NCI-H2081 (cell line): ENCODE results near the gene SLC35F1.
"Not testable (repeated sequence)": the region's sequence is repeated elsewhere in the genome, so short reads cannot be mapped to it uniquely, and the experiment has no call there.

Source experiments
- DNase-seq, 2 experiments: peaks; one replicate each; lab custom pipeline; 2025; lab: John Stamatoyannopoulos, UW

The SLC35F1 gene

DNA sequence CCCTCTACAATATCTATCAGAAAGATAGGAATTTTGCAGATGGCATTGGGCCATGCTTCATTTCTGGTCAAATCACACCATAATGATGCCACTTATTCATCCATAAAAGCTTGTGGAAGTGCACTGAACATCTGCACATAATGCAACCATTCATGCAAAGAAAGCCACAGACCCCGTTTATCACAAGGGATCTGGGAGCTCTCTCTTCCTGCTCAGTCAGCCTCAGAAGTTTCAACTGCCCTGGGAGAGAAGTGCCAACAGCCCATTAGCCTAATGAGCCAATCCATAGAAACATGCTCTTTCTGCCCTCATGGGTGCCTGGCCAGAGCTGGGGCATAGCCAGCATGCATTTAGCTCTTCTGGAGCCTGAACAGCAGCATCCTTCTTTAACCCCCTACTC lies 85.8 kb downstream of the SLC35F1 start:
- DNase-seq: no peak

DNA sequence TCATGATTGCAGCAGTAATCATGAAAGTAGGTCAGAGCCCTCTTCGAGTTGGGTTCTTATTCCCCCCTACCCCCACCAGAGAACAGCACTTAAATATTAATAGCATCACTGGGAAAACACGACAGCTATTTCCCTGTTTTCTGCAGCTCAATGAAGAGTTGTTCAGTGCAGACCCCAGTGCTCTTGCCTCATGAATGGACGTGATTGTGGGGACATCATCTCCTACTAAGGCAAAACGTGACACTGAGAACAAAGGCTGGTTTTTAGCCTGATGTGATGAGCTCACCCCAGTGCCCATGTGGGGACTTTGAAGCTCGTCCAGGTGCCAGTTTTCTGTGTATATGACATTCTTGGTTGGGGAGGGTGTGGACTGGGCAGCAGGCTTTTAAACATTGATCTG lies 105.9 kb downstream of the SLC35F1 start:
- no peak for DNase-seq

DNA sequence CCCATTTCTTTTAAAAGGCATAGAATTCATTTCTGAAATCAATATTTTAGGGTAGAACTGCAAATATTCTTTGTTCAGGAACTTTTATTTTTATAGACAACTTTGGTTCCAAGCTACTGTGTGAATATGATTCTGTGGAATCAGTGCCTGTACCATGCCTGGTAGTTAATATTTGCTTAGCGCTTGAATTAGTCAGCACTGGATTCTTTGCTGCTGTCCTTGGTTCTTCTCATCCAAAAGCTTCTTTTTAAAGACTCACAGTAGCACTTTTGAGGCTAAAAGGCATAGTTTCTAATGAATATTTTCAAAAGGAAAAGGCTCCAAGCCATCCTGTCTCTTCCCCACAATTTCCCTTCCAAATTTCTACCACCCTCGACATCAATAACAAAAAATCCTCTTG lies 109.5 kb downstream of the SLC35F1 start:
- no peak for DNase-seq

DNA sequence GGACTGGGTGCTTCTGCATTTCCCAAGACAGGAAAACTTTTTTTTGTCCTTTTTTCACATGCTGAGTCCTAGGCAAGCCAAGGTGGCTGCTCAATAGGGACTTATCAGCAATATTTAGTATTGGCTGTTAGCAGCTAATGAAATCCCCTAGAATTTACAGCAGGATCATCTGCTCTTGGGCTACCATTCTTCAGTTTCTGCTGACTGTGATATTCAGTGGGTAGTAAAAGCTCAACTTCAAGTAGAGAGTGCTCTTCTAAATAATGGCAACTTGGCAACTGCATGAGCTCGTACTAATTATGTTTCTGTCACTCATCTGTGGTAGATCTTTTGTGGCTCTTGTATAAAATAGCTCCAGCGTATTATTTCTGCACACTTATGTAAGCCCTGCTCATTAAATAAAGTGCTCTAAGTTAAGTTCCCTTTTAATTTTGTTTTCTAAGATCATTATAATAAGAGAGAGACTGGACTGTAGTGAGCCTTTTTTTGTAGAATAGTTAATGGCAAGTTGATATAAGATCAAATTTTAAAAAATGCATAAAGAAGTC lies 110.3 kb downstream of the SLC35F1 start:
- peak; percentile 3 to 20 for DNase-seq

DNA sequence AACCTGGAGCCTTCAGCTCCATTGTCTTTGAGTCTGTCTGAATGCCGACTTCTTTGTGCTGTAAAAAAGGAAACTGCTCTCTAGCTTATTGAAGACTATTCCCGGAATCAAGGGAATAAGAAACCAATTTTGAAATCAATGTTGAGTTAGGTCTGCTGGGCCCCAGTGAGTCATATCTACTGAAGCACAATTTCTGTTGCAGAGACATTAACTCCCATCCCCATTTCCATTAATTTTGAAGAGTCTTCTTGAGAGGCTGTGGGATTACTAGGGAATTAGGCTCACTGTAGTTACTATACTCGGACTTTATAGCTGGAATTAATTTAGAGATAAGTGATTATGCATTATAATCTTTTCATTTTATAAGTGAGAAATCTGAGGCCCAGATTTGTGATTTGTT lies 116.7 kb downstream of the SLC35F1 start:
- DNase-seq: no peak

DNA sequence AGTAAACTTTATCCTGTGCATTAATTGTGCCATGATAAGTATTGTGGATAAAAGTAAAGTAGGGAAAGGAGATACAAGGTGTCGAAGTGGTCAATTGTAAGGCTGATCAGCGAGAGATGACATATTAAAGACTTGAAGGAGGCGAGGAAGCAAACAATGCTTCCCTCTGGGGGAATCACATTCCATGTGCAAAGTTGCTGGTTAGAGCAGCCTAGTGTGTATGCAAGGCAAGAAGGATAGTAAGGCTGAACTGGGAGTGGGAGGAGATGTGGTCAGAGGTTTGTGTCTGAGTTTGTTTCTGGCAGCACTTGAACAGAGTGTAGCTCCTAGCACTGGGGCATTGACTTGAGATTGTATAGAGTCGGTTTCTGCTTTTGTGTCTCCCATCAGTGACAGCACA lies 122.9 kb downstream of the SLC35F1 start:
- DNase-seq: no peak

DNA sequence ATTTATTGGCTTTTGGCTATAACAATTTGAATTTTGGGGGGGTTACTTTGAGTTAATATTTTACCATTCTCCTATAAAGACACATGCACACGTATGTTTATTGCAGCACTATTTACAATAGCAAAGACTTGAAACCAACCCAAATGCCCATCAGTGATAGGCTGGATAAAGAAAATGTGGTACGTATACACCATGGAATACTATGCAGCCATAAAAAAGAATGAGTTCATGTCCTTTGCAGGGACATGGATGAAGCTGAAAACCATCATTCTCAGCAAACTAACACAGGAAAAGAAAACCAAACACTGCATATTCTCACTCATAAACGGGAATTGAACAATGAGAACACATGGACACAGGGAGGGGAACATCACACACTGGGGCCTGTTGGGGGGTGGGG lies 130.4 kb downstream of the SLC35F1 start:
- not testable (repeated sequence) for DNase-seq

DNA sequence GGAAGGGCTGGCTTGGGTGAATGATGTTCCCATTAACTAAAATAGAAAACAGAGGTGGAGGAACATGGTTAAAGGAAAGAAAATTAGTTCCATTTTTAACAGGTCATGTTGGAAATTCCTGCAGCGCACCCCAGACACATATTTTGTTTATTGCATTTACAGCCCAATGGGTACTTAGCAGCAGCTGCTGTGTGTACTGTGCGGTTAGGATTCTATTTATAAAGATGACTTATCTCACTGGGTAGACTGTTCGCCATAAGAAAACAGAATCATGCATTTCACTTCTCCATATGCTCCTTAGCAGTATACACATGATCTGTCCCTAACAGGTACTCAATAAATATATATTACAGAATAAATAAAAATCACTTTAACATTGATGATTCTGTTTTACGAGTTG lies 135.8 kb downstream of the SLC35F1 start:
- DNase-seq: no peak

DNA sequence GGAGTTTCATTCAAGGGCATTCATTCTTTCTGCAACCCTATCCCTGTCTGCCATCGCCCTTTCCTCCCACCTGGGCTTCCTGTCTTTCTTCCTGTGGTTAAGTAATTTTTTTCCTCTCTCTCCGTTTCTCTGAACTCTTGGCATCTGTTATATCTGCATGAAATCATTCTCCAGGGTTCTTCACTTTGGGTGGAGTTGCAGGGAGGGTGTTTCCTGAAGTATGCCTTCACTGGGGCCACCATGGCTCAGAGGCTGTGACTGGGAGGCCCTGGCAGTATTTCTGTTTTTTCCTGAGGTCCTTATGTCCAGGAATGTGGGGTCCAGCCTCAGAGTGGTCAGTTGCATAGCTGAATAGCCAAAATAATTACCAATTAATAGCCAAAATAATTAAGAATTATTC lies 137.2 kb downstream of the SLC35F1 start:
- no peak for DNase-seq

DNA sequence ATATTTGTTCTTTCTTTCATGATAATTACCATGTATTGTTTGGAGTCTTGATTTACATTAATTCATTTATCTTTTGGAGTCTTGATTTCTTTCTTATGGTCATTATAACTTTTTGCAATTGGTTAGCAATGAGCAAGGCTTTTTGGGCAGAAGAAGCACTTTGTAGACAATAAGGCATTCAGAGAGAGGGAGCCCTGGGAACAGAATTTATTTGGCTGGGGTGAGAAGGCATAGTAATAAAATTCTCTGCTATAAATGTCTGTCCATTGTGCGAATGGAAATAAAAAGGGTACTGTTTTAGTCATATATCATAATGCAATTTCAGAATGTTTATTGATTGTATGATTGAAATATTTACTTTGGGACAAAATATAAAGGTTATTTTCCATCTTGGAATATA lies 147.0 kb downstream of the SLC35F1 start:
- no peak for DNase-seq

DNA sequence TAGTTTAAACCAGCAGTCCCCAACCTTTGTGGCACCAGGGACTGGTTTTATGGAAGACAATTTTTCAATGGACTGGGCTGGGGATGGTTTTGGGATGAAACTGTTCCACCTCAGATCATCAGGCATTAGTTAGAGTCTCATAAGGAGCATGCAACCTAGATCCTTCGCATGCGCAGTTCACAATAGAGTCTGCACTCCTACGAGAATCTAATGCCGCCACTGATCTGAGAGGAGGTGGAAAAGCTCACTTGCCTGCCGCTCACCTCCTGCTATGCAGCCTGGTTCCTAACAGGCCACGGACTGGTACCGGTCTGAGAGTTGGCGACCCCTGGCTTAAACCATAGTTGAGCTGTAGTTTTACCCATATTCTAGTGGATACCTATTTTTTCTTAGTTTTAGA lies 154.6 kb downstream of the SLC35F1 start:
- DNase-seq: no peak

DNA sequence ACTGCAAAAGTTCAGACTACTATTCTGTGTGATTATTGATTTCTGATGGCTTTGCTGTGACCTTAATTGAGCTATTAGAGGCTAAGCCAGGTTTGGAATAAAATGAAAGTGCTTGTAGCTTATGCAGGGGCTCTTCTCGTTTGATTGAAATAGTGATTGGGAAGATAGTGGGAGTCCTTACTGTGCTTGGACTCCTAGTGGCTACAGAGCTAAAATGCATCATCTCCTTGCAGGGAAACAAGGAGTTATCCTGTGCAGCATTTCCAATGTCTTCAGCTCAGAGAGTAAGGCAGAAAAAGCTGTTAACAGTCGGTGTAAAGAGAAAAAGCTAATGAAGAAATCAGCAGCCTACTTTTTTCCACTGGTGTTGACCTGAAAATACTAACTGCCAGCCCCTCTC lies 173.5 kb downstream of the SLC35F1 start:
- no peak for DNase-seq

DNA sequence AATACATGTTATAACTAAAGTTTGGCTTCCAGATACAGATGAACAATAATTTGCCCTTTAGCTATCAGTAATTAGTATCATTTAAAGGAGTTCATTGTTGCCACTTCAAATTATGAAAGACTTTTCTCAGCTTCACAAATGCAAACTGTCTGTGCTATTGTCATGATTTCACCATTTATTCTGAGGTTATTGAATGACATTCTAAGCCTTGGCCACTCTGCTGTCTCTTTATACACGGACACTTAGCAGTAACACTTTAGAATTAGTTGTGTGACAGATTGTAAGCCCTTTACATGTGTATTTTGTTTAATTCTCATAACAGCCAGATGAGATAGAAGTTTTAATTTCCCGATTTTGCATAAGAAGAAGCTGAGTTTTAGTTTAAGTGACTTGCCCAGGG lies 176.6 kb downstream of the SLC35F1 start:
- no peak for DNase-seq

DNA sequence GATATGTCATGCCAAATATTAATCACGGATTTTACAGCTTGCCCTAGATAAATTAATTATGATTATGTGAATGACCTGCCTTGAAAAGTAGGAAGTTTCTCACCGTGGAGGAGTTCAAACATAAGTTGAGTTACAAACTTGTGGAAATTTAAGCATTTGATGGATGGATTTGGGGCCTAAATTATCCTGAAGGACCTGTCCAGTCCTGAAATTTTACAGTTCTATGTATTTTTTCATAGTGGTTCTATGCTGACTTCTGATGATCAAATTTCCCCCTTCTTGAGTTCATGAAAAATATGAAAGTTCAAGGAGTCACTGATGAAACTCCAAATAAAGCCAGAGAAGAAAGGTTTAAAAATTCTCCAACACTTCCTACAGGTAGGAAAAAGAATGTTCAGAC lies 178.6 kb downstream of the SLC35F1 start:
- no peak for DNase-seq

DNA sequence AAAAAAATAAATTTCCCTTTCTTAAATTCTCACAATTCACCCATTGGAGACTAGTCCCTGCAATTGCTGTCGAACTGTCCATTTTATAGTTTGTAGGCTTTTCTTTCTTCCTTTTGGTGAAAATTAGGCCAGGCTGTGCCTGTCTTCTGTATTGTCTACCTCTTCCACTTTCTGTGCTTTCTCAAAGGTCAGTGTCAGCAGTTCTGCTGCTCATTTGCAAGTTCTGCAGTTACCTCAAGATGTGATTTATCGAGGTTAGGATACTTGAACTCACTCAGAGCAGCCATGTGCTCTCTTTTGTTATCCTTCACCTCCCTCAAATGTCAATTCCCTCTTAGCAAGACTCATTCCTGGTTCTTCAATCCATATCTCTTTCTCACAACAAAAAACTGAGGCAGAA lies 179.1 kb downstream of the SLC35F1 start:
- no peak for DNase-seq

DNA sequence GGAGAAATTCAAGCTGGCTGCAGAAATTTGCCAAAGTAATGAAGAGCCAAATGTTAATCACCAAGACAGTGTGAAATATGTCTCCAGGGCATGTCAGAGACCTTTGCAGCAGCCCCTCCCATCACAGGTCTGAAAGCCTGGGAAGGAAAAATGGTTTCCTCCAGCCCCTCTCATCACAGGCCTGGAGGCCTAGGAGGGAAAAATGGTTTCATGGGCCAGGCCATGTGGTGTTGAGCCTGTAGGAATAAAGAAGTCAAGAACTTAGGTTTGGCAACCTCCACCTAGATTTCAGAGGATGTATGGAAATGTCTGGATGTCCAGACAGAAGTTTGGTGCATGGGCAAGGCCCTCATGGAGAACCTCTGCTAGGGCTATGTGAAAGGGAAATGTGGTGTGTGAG lies 185.0 kb downstream of the SLC35F1 start:
- DNase-seq: no peak

DNA sequence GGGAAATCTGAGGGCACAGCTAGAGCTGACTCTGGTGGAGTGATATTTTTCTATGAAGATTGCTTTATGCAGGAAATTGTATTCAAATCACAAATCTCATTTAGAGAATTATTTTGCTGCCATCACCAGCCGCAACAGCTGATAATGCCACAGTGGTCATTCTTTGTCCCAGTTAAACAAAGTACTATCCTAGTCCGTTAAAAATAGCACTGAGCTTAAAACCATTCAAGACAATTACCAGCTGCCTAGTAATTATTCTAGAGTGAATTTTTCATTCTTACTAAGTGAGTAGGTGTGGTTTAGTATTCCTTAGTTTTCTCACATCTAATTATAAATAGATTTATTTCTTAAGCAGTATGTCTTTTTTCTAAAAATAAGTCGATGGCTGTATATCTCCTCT lies 190.5 kb downstream of the SLC35F1 start:
- no peak for DNase-seq

DNA sequence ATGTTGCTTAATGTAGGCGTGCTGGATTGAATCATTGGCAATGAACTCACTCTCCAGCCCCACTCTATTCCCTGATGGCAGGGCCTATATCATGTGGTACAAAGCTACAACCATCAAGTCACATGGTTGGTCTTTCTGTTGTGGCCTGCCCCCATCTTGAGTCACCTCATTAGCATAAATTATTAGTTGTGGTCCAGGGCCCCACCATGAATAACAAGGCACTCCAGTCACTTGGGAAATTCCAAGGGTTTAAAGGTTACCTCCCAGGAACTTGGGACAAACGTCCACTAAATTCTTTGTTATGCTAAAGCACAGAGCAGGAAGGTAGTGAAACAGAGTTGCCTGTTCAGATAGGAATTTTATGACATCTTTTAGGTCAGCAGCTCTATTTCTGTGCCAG lies 193.7 kb downstream of the SLC35F1 start:
- no peak for DNase-seq

DNA sequence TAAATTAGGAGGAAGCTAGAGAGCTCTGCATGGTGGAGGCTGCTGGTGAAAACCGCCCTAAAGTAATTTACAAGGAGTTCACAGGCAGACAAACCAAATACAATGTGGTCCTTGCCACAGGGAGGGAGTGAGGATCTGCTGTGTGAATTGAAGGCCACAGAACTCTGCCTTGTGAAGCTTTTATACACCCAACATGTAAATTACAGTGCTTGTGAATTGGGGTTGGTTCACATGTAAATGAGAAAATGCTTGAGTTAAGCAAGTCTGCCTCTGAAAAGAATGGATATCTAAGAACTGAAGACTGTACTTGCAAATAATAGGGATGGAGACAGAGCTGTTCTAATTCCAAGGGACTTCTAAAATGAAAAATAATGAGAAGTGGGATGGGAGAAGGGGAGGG lies 194.2 kb downstream of the SLC35F1 start:
- no peak for DNase-seq

DNA sequence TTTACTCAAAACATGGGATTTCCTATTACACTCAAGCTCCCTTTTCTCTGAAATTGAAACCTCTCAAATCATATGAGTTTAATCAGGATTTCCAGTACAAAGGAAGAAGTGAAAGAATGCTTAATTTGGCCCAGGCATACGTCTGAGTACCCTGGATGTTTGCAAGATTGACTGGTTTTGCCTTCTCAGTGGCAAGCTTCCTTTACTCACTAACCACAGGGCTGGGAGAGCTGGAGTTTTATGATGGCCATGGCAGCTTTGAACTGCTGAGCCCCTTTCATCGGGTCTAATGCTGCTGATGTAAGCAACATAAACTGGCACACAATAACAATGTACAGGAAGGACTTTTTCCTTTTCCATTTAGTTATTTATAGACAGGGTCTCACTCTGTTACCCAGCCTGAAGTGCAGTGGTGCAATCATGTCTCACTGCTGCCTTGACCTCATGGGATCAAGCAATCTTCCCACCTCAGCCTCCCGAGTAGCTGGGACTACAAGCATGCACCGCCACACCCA lies 194.8 kb downstream of the SLC35F1 start:
- DNase-seq: no peak

DNA sequence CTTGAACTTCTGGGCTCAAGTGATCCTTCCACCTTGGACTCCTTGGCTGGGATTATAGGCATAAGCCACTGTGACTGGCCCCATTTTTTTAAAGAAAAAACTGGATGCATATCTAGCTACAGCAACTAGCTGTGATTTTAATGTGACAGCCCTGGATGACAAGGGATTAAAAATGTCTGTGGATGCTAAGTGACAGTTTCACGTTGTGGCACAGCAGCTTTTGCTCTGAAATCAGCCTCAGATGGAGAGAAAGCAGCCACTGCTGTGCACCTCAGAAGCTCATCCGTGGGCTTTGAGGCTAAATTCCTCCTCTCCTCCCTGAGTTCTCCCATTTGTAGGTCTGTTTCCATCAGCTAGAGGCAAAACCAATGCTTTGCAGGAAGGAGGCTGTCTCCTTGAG lies 195.3 kb downstream of the SLC35F1 start:
- no peak for DNase-seq

DNA sequence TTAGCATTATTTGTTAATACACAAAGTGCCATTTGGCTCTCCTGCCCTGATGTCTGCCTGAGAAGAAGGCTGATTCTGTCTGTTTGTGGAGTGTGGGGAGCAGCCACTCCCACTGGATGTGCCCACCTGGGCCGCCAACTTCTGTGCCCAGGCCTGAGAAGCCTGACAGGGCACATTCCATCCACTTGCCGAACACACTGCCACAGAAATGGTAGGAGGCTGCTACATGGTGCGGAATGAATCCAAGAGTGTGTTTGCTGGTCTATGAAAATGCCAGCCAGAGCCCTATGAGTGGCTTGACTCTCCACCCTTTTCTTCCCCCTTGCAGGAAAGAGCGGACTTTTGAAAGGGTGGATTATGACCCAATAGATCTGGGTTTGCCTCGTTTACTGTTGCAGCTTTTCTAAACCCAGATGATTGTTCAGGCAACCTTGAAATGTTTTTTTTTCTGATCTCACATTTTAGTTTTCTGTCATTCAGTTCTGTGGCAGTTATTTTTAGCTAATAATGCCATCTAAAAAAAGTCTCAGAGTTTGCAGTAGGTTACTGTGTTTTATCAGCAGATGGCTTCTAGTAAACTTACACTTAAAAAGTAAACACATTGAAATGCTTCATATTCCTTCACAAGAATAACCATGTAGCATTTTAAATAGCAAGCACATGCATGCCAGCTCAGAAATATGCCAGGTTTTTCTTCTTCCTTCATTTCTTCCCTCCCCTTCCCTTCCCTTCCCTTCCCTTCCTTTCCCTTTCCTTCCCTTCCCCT lies 196.5 kb downstream of the SLC35F1 start:
- DNase-seq: no peak

DNA sequence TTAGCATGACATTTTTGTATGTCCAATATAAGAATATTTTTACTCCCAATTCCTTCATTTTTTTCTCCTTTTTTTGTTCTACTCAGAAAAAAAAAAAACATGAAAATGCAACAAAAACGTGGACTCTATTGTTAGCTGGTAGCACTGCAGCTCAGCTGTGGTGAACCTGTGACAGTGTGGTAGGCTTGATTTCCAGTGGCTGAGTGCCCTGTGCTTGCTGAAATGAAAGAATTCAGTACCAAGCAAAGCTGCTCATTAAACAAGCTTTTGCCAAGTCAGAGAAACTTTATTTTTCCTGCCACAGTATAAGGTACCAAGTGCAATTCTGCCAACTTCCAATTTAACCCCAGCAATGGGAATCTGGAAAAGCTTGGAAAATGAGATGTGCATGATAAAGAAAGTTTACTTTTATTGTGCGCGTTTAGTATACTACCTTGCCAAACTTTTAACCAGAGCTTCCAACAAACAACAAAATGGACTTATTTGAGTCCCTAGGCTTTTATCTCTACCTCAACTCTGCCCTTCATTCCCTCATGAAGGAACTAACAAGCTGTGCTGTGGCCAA lies 215.2 kb downstream of the SLC35F1 start:
- no peak for DNase-seq

DNA sequence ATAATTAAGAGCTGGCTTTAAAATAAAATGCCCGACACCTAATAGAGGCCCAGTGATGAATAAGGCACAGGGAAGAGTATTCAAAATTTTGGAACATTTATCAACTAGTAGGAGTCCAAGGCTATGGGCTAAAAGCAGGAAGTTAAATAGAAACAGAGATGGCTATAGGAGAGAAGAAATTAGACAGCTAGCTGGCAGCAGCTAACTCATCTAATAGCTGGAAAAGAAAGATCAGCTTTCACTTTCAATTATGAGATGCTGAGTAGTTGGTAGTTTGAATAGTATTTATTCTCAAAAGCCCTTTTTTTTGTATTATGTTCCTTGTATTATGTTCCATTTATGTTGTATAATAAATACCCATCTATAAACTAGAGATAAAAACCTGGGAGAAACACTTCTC lies 215.7 kb downstream of the SLC35F1 start:
- DNase-seq: no peak
